Activated CD4-positive, alpha-beta T cell treated with anti-CD3 and anti-CD28 coated beads for 36 hours (primary cell): Measurements from ENCODE around the gene FARSA. TPM values are rescaled to one million over a fixed set of nuclear protein-coding genes. Genes with fewer than 3 reads are reported as not detected.
"Not testable (repeated sequence)": the region's sequence is repeated elsewhere in the genome, so short reads cannot be mapped to it uniquely, and the experiment has no call there.

ENCODE experiments used
- ATAC-seq: fragments of 200-7000 bp; cut with Tn5 transposase; one replicate; pipeline ENCODE4 v1.10.0; 2021; ENCODE audit warnings: mild to moderate bottlenecking, moderate library complexity
- CTCF ChIA-PET: fragments of 350-600 bp; sonication (Branson Sonifier 250); formaldehyde crosslinking; loops from one replicate; lab custom pipeline; 2021; ENCODE audit warnings: antibody characterized with exemption; lab: Charles Lee
- POLR2A ChIA-PET: fragments of 350-600 bp; sonication (Branson Sonifier 250); formaldehyde crosslinking; loops from one replicate; lab custom pipeline; 2021; ENCODE audit warnings: antibody characterized with exemption, inconsistent platforms; lab: Charles Lee
- DNase-seq: peaks from one replicate; pipeline ENCODE4 v3.0.0-alpha.2; 2020
- H3K27ac Mint-ChIP-seq: one replicate; pipeline ENCODE4 v1.8.0; 2021; ENCODE audit warnings: mixed read lengths
- H3K27me3 Mint-ChIP-seq: one replicate; pipeline ENCODE4 v1.8.0; 2021; ENCODE audit warnings: mixed read lengths
- H3K36me3 Mint-ChIP-seq: one replicate; pipeline ENCODE4 v1.8.0; 2021; ENCODE audit warnings: low read depth, mixed read lengths
- H3K4me1 Mint-ChIP-seq: one replicate; pipeline ENCODE4 v1.8.0; 2021; ENCODE audit warnings: mixed read lengths
- H3K4me3 Mint-ChIP-seq: one replicate; pipeline ENCODE4 v1.8.0; 2021; ENCODE audit warnings: mild to moderate bottlenecking, moderate library complexity, mixed read lengths
- H3K9me3 Mint-ChIP-seq: one replicate; pipeline ENCODE4 v1.8.0; 2021; ENCODE audit warnings: low read depth, mixed read lengths
- intact Hi-C, 2 experiments: fragments of 100-400 bp; cut with DNase I in 1 of 2; cut with micrococcal nuclease in 1 of 2; formaldehyde crosslinking; loops; one replicate each; pipeline versions ENCODE4 v1.14.2 to v1.15.1; 2022 to 2024; cut with DNase I, micrococcal nuclease
- total RNA-seq, 2 experiments: library from RNA; stranded (reverse); gene quantifications; one replicate each; pipeline ENCODE4 v1.2.3, GENCODE V29; 2021

Gene FARSA
- total RNA-seq, 2 experiments from 2014 or later, result 120 to 142 TPM

DNA sequence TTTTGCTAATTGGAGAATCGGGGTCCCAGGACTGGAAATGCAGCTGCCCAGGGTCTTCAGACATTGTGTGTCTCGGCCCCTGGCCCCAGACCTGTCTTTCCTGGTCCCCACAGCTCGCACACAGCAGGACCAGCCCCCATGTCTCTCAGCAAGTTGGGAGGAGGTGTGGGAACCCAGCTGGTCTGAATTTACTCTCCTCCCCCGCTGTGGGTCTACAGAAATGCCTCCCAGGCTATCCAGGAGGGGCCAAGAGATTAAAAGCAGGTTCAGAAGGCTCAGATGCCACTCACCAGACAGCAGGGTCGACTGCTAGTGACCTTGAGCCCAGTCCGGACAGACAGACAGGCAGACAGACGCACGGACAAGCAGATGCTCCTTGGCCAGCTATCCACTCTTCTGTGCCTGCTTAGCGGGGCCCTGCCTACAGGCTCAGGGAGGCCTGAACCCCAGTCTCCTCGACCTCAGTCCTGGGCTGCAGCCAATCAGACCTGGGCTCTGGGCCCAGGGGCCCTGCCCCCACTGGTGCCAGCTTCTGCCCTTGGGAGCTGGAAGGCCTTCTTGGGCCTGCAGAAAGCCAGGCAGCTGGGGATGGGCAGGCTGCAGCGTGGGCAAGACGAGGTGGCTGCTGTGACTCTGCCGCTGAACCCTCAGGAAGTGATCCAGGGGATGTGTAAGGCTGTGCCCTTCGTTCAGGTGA is 35.9 kb upstream of the FARSA start, which contains the start of gene DAND5:
TSS of gene DAND5 (plus strand) at position 285 of the 697 bp plus-strand sequence. CDS start at position 370, 85 bp downstream.
- H3K4me1 Mint-ChIP-seq, result peaks cover 15% of the 10 kb centered on the region
- ChIA-PET CTCF (interaction anchor here (0.8 to 1.0 kb wide), 2 partner anchors 8 to 125 kb away, joined by 3 to 4 read pairs; no protein-coding TSS in a partner anchor), POLR2A (no interaction called here)
- no peak for ATAC-seq
- H3K9me3 Mint-ChIP-seq, result no peaks in the 10 kb centered on the region
- intact Hi-C loops, result no loop called here
- H3K36me3 Mint-ChIP-seq, result no peaks in the 10 kb centered on the region
- DNase-seq, result no peak
- H3K27ac Mint-ChIP-seq, result no peak within 1 kb of the TSS
- no peak within 1 kb of the TSS for H3K4me3 Mint-ChIP-seq
- no peaks in the 10 kb centered on the region for H3K27me3 Mint-ChIP-seq

GRCh38 chr19:12967907-12968306 is 34.4 kb upstream of the FARSA start:
- Mint-ChIP-seq H3K4me3 (no peak overlapping the region), H3K36me3 (no peaks in the 10 kb centered on the region), H3K4me1 (peaks cover 15% of the 10 kb centered on the region), H3K9me3 (no peaks in the 10 kb centered on the region), H3K27me3 (no peaks in the 10 kb centered on the region), H3K27ac (no peak overlapping the region)
- DNase-seq (no peak), ATAC-seq (no peak)
- POLR2A ChIA-PET, result interaction anchor here (0.5 to 0.7 kb wide), 2 partner anchors 13 to 75 kb away, joined by 3 to 10 read pairs; no protein-coding TSS in a partner anchor
- CTCF ChIA-PET, result interaction anchor here (0.6 to 3.4 kb wide), 7 partner anchors 10 to 1748 kb away, joined by 3 to 61 read pairs (median 4); no protein-coding TSS in a partner anchor
- intact Hi-C loops, result no loop called here

DNA sequence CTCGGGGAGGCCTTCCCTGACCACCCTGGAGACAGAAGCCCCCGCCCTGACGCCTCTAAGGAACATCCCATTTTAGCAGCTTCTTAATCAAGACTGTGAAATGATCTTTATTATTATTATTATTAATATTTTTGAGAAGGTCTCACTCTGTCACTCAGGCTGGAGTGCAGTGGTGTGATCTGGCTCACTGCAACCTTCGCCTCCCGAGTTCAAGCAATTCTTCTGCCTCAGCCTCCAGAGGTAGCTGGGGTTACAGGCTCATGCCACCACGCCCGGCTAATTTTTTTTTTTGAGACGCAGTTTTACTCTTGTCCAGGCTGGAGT is 32.3 kb upstream of the FARSA start:
- Mint-ChIP-seq H3K27me3 (no peaks in the 10 kb centered on the region), H3K4me1 (peaks cover 15% of the 10 kb centered on the region), H3K27ac (peak overlapping the region; percentile 58), H3K4me3 (peak overlapping the region; percentile 73), H3K9me3 (no peaks in the 10 kb centered on the region), H3K36me3 (no peaks in the 10 kb centered on the region)
- CTCF ChIA-PET, result interaction anchor here (0.6 to 3.4 kb wide), 68 partner anchors 7 to 1106 kb away, joined by 3 to 61 read pairs (median 4); partner anchors contain the start of genes CALR, DNASE2, FARSA and GADD45GIP1
- intact Hi-C loops, result loop anchor here (1.0 to 2.0 kb wide), 5 partner anchors 18 to 128 kb away; partner anchors contain the start of genes FARSA (in 1 of the 2) and GCDH (in 1 of the 2)
- DNase-seq (no peak), ATAC-seq (no peak)
- POLR2A ChIA-PET, result interaction anchor here (0.6 to 1.2 kb wide), 7 partner anchors 10 to 166 kb away, joined by 3 to 5 read pairs (median 3); no protein-coding TSS in a partner anchor

DNA sequence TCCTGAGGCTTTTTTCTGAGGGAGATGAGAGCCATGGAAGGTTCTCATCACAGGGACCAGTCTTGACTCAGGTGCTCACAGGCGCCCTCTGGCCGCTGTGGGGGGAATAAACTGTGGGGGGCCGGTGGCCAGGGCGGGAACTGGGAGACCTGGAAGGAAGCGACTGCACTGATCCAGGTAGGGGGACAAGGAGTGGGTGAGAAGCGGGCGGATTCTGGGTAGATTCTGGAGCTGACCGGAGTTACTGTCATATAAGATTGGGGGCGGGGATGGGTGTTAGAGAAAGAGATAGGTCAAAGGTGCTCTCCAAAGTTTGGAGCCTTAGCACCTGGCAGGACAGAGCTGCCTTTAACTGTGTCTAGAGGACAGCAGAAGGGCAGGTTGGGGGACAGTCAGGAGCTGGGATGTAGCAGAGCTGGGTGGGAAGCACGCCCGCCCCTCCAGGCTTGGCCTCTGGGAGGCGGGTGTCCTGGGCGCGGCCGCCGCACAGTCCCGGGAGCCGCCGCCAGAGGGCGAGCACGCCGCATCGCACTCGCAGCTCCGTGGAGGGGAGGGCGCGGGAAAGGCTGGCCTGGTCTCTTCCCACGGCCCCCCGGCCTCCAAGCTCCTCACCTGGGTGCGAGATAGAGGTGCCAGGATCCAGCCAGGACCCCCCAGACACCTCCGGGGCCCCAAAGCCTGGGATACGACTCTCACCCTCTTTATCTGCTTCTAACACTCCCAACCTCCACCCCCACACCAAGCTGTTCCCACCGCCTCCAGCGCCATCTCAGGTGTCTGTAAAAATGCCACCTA is 31.7 kb upstream of the FARSA start:
- CTCF ChIA-PET, result interaction anchor here (0.6 to 3.4 kb wide), 70 partner anchors 8 to 1107 kb away, joined by 3 to 61 read pairs (median 4); partner anchors contain the start of genes CALR, DNASE2, FARSA and GADD45GIP1
- H3K27ac Mint-ChIP-seq, result peak overlapping the region; percentile 89
- no peaks in the 10 kb centered on the region for H3K27me3 Mint-ChIP-seq

GRCh38 chr19:12959481-12959880 is 26.0 kb upstream of the FARSA start:
- DNase-seq (no peak), ATAC-seq (no peak)
- ChIA-PET CTCF (interaction anchor here (0.8 kb wide), 1 partner anchor 135 kb away, joined by 3 read pairs; no protein-coding TSS in a partner anchor), POLR2A (no interaction called here)
- Mint-ChIP-seq H3K9me3 (no peaks in the 10 kb centered on the region), H3K4me1 (peaks cover 18% of the 10 kb centered on the region), H3K4me3 (no peak overlapping the region), H3K36me3 (peaks cover 20% of the 10 kb centered on the region), H3K27me3 (no peaks in the 10 kb centered on the region), H3K27ac (no peak overlapping the region)
- intact Hi-C loops, result no loop called here

More for the DNA sequence above, 31.7 kb upstream of the FARSA start:
- POLR2A ChIA-PET, result interaction anchor here (0.6 to 1.2 kb wide), 8 partner anchors 9 to 271 kb away, joined by 3 to 5 read pairs (median 3); no protein-coding TSS in a partner anchor
- Mint-ChIP-seq H3K4me1 (peaks cover 11% of the 10 kb centered on the region), H3K36me3 (no peaks in the 10 kb centered on the region), H3K4me3 (peak overlapping the region; percentile 73), H3K9me3 (no peaks in the 10 kb centered on the region)
- ATAC-seq (peak; percentile 92), DNase-seq (peak; percentile 91)
- intact Hi-C loops, result loop anchor here (1.0 to 2.0 kb wide), 5 partner anchors 18 to 128 kb away; partner anchors contain the start of genes FARSA (in 1 of the 2) and GCDH (in 1 of the 2)

GRCh38 chr19:12957389-12957952 is 24.0 kb upstream of the FARSA start:
- intact Hi-C loops, result loop anchor here (1.0 to 2.0 kb wide), 5 partner anchors 19 to 66 kb away; partner anchors contain the start of genes SYCE2 (in 2 of the 2), CALR (in 1 of the 2), FARSA (in 1 of the 2) and GCDH (in 1 of the 2)
- H3K27me3 Mint-ChIP-seq, H3K9me3 Mint-ChIP-seq, DNase-seq, POLR2A ChIA-PET: not testable (repeated sequence)
- Mint-ChIP-seq H3K36me3 (peaks cover 37% of the 10 kb centered on the region), H3K4me1 (peaks cover 30% of the 10 kb centered on the region), H3K27ac (peak overlapping the region; percentile 97), H3K4me3 (peak overlapping the region; percentile 91)
- CTCF ChIA-PET, result interaction anchor here (1.4 to 5.4 kb wide), 2 partner anchors 8 to 137 kb away, joined by 4 to 38 read pairs; no protein-coding TSS in a partner anchor
- peak; percentile 10 for ATAC-seq

GRCh38 chr19:12956446-12957388 is 23.2 kb upstream of the FARSA start, which contains the start of gene GADD45GIP1:
GADD45GIP1 (minus strand) TSS chr19:12957223; CDS start chr19:12957212, 11 bp downstream.
- H3K9me3 Mint-ChIP-seq, result no peaks in the 10 kb centered on the region
- CTCF ChIA-PET, result interaction anchor here (0.6 to 5.4 kb wide), 7 partner anchors 9 to 231 kb away, joined by 3 to 38 read pairs (median 3); partner anchors contain the start of gene NACC1
- intact Hi-C loops, result loop anchor here (1.0 to 2.0 kb wide), 5 partner anchors 18 to 65 kb away; partner anchors contain the start of genes SYCE2 (in 2 of the 2), CALR (in 1 of the 2), FARSA (in 1 of the 2) and GCDH (in 1 of the 2)
- POLR2A ChIA-PET, result interaction anchor here (0.6 to 1.4 kb wide), 2 partner anchors 9 to 66 kb away, joined by 3 to 6 read pairs; no protein-coding TSS in a partner anchor
- ATAC-seq (peak; percentile 93), DNase-seq (peak; percentile 91)
- no peaks in the 10 kb centered on the region for H3K27me3 Mint-ChIP-seq
- H3K27ac Mint-ChIP-seq, result peak within 1 kb of the TSS; percentile 97
- peaks cover 32% of the 10 kb centered on the region for H3K4me1 Mint-ChIP-seq
- peak within 1 kb of the TSS; percentile 91 for H3K4me3 Mint-ChIP-seq
- H3K36me3 Mint-ChIP-seq, result peaks cover 41% of the 10 kb centered on the region

GRCh38 chr19:12955996-12956395 is 22.5 kb upstream of the FARSA start:
- intact Hi-C loops, result loop anchor here (2.0 kb wide), 2 partner anchors 17 to 37 kb away; partner anchors contain the start of genes CALR (in 1 of the 2) and SYCE2 (in 1 of the 2)
- POLR2A ChIA-PET, result interaction anchor here (0.6 to 1.4 kb wide), 2 partner anchors 10 to 66 kb away, joined by 3 to 6 read pairs; no protein-coding TSS in a partner anchor

GRCh38 chr19:12955575-12955974 is 22.1 kb upstream of the FARSA start:
- peak overlapping the region; percentile 88 for H3K27ac Mint-ChIP-seq
- H3K27me3 Mint-ChIP-seq, H3K9me3 Mint-ChIP-seq, ATAC-seq, DNase-seq, intact Hi-C loops: not testable (repeated sequence)
- peaks cover 34% of the 10 kb centered on the region for H3K4me1 Mint-ChIP-seq
- peak overlapping the region; percentile 91 for H3K4me3 Mint-ChIP-seq
- H3K36me3 Mint-ChIP-seq, result peaks cover 50% of the 10 kb centered on the region
- POLR2A ChIA-PET, result interaction anchor here (0.6 to 1.4 kb wide), 2 partner anchors 10 to 270 kb away, joined by 3 to 4 read pairs; no protein-coding TSS in a partner anchor
- CTCF ChIA-PET, result interaction anchor here (1.0 to 5.4 kb wide), 2 partner anchors 10 to 163 kb away, joined by 5 to 38 read pairs; partner anchors contain the start of gene NACC1

More at GRCh38 chr19:12955996-12956395, 22.5 kb upstream of the FARSA start:
- Mint-ChIP-seq H3K4me3 (peak overlapping the region; percentile 91), H3K4me1 (peaks cover 34% of the 10 kb centered on the region), H3K27ac (peak overlapping the region; percentile 88), H3K36me3 (peaks cover 46% of the 10 kb centered on the region), H3K27me3 (no peaks in the 10 kb centered on the region), H3K9me3 (no peaks in the 10 kb centered on the region)
- CTCF ChIA-PET, result interaction anchor here (0.6 to 5.4 kb wide), 5 partner anchors 9 to 231 kb away, joined by 3 to 38 read pairs (median 4); partner anchors contain the start of gene NACC1
- no peak for DNase-seq
- ATAC-seq, result no peak
